ENCODE data around the gene KCNK2. TPM values are rescaled to one million over a fixed set of nuclear protein-coding genes. Genes with fewer than 3 reads are reported as not detected.

The KCNK2 gene
- total RNA-seq, 1 donor from 2014 or later: not detected

GRCh38 chr1:215202868-215203267 is 120.3 kb downstream of the KCNK2 start:
- no peak for TF ChIP-seq CTCF (IDR thresholded peaks at IDR 0.05; ENCODE audit: insufficient read depth, low read length, poor library complexity, severe bottlenecking)
- no peak for DNase-seq (ENCODE audit: low read depth)
- Histone ChIP-seq H3K27me3 (ENCODE audit: control insufficient read depth, insufficient read depth, low read length) (no peaks in the 10 kb centered on the region), H3K4me3 (ENCODE audit: low read depth, low read length) (no peak overlapping the region), H3K36me3 (ENCODE audit: control insufficient read depth, insufficient read depth, low read length) (no peaks in the 10 kb centered on the region)

DNA sequence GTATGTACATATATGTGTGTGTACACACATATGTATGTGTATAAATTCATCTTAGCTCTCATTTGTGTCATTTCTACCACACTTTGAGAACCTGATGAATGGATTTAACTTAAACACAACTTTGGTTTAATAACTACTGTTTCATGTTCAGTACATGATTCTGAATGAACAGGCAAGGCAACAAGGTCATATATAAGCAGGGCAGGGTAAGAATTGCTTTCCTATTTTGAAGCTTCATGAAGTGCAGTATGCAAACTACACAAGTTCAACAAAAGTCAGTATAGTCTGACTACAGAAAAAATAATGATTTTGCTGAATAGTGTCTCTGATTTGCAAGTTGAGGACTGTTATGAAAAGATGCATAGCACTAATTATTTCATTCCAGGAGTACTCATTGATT is 127.6 kb downstream of the KCNK2 start:
- no peak for DNase-seq (ENCODE audit: low read depth)
- no peak overlapping the region for H3K4me3 ChIP-seq (ENCODE audit: low read depth, low read length)
- no peaks in the 10 kb centered on the region for H3K36me3 ChIP-seq (ENCODE audit: control insufficient read depth, insufficient read depth, low read length)
- no peak for TF ChIP-seq CTCF (IDR thresholded peaks at IDR 0.05; ENCODE audit: insufficient read depth, low read length, poor library complexity, severe bottlenecking)
- no peaks in the 10 kb centered on the region for H3K27me3 ChIP-seq (ENCODE audit: control insufficient read depth, insufficient read depth, low read length)

GRCh38 chr1:215215846-215216245 is 133.3 kb downstream of the KCNK2 start:
- Histone ChIP-seq H3K27me3 (ENCODE audit: control insufficient read depth, insufficient read depth, low read length) (no peaks in the 10 kb centered on the region), H3K36me3 (ENCODE audit: control insufficient read depth, insufficient read depth, low read length) (no peaks in the 10 kb centered on the region), H3K4me3 (ENCODE audit: low read depth, low read length) (no peak overlapping the region)
- DNase-seq (ENCODE audit: low read depth): no peak
- no peak for TF ChIP-seq CTCF (IDR thresholded peaks at IDR 0.05; ENCODE audit: insufficient read depth, low read length, poor library complexity, severe bottlenecking)

- DNase-seq (ENCODE audit: low read depth): no peak
- Histone ChIP-seq H3K36me3 (ENCODE audit: control insufficient read depth, insufficient read depth, low read length) (no peaks in the 10 kb centered on the region), H3K27me3 (ENCODE audit: control insufficient read depth, insufficient read depth, low read length) (no peaks in the 10 kb centered on the region), H3K4me3 (ENCODE audit: low read depth, low read length) (no peak overlapping the region)
- no peak for TF ChIP-seq CTCF (IDR thresholded peaks at IDR 0.05; ENCODE audit: insufficient read depth, low read length, poor library complexity, severe bottlenecking)
Measured at GRCh38 chr1:215219372-215219771, 136.8 kb downstream of the KCNK2 start.

- no peaks in the 10 kb centered on the region for H3K36me3 ChIP-seq (ENCODE audit: control insufficient read depth, insufficient read depth, low read length)
- no peak for DNase-seq (ENCODE audit: low read depth)
- no peak for TF ChIP-seq CTCF (IDR thresholded peaks at IDR 0.05; ENCODE audit: insufficient read depth, low read length, poor library complexity, severe bottlenecking)
- H3K27me3 ChIP-seq (ENCODE audit: control insufficient read depth, insufficient read depth, low read length): no peaks in the 10 kb centered on the region
- H3K4me3 ChIP-seq (ENCODE audit: low read depth, low read length): no peak overlapping the region
Measured at GRCh38 chr1:215220346-215220745, 137.8 kb downstream of the KCNK2 start.

GRCh38 chr1:215226757-215227156 is 144.2 kb downstream of the KCNK2 start:
- DNase-seq (ENCODE audit: low read depth): no peak
- H3K36me3 ChIP-seq (ENCODE audit: control insufficient read depth, insufficient read depth, low read length): no peaks in the 10 kb centered on the region
- no peak for TF ChIP-seq CTCF (IDR thresholded peaks at IDR 0.05; ENCODE audit: insufficient read depth, low read length, poor library complexity, severe bottlenecking)
- no peak overlapping the region for H3K4me3 ChIP-seq (ENCODE audit: low read depth, low read length)
- H3K27me3 ChIP-seq (ENCODE audit: control insufficient read depth, insufficient read depth, low read length): no peaks in the 10 kb centered on the region

Data from kidney epithelial cell (primary cell).